Eye (tissue), 1 donor: ENCODE results near the gene ZIC2.
A peak's percentile ranks its signal among the peaks of the same experiment; 100 is the strongest.

Source experiments
- DNase-seq: peaks from one replicate; pipeline ENCODE4 v3.0.0-alpha.2; 2015

ZIC2 gene

DNA sequence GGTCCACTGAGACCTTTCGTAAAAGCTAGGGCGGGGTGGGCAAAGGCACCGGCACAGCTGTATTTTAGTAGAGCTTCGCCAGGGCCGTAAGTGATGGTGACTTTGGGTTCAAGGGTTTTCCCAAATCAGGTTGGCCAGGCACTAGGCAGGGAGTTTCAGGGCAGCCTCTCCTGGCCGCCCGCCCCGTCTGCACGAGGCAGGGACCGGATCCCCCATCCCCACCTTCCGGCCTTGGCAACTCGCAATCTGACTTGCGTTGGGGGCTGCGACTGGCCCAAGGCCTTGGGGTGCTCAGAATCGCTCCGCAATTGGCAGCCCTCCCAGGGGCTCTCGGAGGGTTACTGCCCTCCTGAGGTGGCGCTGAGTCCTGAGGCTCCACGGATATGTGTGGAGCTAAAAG lies 6.0 kb upstream of the ZIC2 start:
- DNase-seq = peak; percentile 24

DNA sequence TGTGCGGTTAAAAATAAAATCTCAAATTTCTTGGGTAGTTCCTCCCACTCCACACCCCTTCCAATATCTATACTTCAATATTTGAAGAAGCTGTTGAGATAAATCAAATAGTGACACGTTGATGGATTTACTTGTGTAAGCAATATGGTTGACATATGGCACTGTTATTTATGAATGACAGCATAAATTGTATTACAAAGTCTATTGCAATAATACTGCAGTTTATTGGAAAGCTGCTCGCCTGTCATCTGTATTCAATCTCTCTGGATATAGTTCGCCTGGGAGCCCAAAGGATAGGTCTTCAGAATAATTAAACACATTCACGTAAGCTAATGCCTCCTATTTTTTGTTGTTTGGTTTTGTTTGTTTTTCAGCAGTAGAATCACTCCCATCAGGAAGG lies 5.0 kb upstream of the ZIC2 start:
- peak; percentile 55 for DNase-seq

DNA sequence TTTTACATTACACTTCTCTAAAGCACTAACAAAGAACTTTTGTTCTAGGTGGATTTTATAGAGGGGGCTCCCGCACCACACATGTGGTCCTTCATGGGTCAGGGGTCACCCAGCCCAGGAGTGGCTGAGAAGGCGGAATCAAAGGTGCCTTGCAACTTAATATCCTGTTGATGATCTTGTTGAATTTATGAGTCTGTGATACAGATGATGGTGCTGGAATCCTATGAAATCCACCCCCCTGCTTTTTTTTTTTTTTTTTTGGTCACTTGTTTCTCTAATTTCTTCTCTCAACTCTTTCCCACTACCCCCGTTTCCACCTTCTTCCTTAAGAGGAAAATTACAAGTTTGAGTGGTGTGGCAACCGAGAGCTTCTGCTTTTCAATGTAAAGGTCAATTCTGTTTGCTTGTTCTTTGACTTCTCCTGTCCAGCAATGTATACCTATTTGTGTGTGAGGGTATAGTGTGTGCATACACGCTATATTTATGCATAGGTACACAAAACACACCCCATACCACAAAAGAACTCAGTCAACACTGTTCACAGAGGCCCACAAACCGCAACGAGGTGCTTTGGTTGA lies 4.2 kb upstream of the ZIC2 start:
- peak; percentile 72 for DNase-seq

DNA sequence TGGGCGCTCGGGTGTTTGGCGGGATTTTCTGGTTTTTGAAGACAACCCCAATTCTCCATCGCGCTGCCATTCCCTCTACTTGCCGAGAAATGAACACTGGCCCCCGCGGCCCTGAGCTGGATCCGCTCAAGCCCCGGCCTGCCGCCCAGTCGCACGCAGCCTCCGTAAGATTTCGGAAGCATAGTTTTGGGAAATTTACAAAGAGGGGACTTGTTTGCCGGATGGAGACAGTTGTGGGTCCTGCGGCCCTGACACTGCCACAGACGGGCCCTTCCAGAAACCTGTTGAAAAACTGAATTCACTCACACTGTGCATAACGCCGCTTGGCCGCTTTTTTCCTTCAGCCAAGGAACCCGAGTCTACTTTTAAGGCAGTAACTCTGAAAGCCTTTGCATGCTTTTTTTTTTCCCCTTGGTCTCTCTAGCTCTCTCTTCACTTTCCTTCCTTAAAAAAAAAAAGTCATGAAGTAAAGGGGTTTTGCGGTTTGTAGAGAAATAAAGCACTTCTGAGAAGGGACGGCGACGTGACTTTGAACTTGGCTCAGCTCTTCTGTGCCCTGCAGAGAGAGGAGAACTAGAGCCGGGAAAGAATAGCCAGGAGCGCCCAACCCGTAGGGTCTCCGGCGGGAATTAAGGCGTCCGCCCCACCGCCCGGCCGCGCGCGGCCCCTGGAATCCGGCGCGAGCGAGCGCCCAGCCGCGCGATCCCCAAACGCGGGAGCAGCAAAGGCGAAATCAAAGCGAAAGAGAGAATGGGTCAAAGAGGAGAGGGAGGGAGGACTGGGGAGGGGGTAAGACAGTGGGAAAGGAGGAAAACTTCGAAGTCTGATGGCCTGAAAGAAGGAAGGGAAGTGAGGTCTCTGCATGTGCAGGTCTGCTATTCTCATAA lies 3.4 kb upstream of the ZIC2 start:
- DNase-seq = peak; percentile 83

DNA sequence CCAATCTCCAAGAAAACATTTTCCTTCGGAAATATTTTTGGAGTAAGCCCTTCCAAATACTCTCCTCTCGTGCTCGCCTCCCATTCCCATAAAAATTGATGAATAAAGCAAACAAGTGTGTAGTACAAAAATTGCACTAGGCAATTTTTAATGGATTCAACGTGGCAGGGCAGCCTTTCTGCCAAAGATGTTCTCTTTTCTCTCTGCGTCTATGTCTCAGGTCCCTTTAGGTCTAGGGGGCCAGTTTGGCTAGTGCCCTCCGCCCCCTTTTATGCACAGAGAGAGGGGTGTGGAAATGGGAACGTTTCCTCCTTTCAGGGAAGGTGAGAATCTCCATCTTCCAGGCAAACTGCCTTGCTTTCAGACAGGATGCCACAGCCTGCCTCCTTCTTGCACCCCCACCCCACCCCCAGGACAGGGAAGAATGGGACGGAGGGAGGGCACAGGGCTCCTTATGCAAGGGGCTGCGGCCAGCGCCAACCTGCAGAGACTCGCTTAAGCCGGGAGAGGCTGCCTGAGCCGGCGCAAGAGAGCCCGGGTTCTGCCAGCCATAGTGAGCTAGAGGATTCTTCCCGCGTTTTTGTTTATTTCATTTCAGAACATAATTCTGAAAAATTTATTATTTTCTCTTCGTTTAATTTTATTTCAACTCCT lies 2.7 kb upstream of the ZIC2 start:
- DNase-seq = peak; percentile 82

DNA sequence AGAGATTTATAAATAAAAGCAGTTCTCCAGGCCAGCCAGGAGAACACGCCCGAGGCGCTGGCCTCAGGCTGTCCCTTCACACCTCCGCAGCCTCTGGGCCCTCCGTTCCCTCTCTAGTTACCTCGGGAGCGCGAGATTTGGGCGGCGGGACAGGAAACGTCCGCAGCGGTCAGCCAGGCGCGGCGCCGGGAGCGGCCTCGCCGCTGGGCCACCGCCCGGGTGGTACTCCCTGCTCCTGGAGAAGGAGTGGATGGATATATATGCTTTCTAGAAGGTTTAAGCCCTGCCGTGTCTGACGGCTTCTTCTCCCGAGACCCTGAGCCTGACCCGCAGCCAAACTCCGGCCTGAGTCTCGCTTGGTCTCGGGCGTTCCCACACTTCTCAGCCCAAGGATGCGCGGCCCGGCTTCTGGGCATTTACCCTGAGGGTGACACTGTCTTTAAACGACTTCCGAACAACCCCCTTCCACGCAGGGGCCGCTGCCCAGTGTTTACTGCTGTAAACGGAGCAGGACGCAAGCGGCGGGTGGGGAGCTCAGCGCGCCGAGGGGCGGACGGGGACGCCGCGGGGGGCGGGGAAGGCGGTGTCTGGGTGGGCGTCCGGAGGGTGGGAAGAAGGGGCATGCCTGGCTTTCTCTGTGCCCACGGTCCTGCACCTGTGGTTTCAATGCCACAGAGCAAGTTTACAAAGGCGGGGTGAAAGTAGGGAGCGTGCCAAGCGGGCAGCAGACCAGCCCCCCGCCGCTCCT lies 2.0 kb upstream of the ZIC2 start:
- peak; percentile 77 for DNase-seq

DNA sequence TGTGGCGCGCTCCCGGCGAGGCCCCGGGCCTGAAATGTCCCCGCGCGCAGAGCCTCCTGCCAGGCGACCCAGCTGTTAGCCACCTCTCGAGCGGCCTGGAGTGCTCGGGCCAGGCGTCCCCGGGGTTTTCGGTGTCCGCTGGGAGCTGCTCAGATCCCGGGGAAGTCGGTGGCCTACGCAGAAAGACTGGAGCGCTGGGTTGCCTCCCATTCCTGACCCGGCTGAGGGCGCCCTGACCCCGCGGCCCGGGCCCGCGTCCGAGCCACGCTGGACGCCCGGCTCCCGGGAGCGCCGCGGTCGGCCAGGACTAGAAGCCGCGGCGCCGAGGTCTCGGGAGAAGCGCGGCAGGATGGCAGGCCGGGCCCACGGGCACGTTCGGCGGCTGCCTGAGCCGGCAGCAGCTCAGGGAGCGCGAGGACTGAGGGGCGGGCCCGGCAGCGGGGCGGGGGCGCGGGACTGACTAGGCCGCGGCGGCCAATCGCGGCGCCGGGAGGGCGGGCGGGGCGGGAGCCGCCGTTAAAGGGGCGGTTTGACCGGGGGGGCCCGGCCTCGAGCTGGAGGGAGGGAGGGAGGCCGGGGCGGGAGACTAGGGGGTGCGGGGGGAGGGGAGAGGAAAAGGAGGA lies 1.3 kb upstream of the ZIC2 start:
- peak; percentile 91 for DNase-seq

DNA sequence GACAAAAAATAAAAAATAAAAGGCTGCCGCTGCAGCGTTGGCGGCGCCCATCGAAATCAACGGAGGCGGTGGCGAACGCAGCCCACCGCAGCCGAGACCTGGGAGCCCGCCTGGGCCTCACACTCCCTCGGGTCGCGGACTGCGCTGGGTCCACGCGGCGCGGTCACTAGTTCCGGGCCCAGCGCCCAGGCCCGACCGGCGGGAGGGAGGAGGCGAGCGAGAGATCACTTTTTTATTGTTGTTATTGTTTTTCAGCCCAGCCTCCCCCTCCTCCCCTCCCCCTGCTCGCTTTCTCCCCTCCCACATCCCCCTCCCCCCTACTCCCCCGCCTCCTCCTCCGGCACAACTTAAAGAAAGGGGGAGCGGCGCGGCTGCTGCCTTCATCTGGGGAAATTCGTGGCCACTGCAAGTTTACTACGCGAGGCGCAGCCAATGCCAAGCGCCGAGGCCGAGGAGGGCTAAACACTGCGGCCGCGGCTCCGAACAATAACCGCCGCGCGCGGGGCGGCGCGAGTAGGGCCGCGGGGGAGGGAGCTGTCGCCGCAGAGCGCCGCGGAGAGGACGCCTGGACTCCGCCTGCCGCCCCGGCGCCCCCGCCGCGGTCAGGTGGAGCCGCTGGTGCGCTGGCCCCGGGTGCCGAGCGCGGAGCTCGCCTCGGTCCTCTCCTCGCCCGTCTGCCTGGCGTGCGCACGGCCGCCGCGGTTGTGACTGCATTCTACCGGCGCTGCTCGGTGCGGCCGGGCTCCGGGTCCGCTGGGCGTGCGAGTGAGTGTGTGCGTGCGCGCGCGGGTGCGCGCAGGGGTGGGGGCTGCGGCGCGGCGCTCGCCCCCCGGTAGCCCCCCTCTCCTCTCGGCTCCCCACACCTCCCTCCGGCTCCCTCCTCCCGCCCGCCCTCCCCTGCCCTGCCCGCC lies 505 bp upstream of the ZIC2 start:
- peak; percentile 94 for DNase-seq

GRCh38 chr13:99982036-99982730 lies 599 bp downstream of the ZIC2 start:
- DNase-seq = peak; percentile 62

DNA sequence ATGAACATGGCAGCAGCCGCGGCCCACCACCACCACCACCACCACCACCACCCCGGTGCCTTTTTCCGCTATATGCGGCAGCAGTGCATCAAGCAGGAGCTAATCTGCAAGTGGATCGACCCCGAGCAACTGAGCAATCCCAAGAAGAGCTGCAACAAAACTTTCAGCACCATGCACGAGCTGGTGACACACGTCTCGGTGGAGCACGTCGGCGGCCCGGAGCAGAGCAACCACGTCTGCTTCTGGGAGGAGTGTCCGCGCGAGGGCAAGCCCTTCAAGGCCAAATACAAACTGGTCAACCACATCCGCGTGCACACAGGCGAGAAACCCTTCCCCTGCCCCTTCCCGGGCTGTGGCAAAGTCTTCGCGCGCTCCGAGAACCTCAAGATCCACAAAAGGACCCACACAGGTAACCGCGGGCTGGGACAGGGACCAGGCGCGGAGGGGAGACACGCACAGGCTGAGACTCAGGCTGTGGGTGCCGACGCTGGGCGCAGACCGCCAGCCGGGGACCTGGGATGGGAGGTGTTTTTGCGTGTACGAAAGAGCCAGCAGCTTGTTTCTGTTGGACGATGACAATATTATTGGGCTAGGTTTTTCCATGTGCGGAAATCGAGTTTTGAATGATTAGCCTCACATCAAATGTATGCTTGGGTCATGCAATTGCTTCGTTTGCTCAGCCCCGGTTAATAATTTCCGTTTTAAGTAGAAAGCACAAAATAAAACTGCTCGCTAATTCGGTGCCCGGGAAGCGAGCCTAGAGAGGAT lies 1.3 kb downstream of the ZIC2 start:
- DNase-seq = peak; percentile 74

DNA sequence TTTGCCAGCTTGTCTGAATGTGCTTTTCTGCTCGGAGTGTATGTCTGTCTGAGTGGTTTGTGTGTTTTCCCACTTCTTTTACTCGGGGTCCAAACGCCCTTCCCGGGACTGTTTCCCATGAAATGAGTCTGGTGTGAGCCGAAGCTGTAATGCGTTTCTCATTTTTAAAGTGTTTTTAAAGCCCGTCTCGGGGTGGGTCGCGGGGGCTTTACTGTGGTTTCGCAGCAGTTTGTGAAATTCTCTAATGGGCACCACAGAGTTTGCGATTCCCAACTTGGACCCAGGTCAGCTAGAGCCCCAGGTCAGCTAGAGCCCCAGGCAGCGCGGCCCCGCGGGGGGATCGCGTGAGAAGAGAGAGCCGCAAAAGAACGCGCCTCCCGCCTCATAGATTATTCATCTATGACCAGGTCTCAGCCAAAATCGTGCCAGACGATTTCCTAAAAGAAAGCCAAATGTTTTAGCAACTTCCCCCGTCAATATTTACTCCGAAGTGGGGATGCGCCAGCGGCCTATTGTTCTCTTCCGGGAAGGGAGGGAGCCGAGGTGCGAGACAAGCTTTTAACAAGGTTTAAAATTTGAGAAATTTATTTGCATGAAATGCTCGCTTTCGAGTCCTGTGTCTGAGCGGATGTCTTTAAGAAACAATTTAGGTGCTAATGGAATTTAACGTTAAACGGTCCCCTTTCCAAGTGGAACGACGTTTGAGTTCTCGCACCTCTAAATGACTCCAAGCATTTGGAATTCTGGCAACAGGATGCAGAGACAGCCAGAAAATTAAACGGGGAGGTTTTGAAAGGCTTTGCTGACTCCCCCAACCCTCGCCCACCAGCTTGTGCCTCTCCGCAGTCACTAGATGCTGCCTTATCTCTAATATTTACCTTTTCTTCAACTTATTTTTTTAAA lies 2.2 kb downstream of the ZIC2 start:
- peak; percentile 81 for DNase-seq

DNA sequence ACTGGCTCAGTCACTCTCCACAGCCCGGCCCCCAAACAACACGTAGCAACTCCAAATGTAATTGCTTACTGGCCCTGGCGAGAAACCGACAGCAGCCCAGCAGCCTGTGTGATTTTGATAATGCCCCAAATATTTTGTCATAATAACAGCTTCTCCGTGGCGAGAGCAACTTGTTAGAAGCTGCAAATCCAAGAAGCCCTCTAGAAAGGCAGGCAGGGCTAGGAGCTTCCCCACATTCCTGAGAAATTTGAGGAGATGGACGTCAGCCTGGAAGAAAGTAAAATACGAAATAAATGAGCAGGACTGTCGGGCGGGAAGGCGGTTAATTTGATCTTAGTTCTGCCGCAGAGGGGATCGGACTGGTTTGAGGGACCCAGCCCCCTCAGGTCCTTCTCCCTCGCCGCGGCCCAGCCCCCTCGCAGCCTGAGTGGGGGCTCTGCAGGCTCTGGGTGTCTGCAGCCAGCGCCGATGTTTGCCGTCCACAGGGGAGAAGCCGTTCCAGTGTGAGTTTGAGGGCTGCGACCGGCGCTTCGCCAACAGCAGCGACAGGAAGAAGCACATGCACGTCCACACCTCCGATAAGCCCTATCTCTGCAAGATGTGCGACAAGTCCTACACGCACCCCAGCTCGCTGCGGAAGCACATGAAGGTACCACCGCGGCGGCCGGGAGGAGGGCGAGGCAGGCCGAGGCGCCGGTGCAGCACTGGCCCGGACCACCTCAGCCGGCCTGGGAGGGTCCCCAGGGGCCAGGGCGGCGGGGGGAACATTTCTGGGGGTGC lies 3.1 kb downstream of the ZIC2 start:
- DNase-seq = peak; percentile 79

DNA sequence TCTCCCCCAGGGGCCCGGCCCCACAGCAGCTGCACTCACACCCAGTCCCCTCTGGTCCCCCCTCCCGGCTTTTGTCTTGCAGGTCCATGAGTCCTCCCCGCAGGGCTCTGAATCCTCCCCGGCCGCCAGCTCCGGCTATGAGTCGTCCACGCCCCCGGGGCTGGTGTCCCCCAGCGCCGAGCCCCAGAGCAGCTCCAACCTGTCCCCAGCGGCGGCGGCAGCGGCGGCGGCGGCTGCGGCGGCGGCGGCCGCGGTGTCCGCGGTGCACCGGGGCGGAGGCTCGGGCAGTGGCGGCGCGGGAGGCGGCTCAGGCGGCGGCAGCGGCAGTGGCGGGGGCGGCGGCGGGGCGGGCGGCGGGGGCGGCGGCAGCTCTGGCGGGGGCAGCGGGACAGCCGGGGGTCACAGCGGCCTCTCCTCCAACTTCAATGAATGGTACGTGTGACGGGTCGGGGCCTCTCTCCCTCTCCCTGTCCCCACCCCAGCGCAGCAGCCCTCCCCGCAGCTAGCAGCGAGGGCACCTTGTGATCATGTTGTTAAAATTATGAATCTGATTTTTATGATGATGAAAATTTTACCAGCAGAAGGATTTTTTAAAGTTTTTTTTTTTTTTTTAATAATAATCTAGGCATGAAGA lies 3.8 kb downstream of the ZIC2 start:
- peak; percentile 76 for DNase-seq

GRCh38 chr13:99985886-99986527 lies 4.4 kb downstream of the ZIC2 start:
- peak; percentile 83 for DNase-seq

GRCh38 chr13:99986741-99987140 lies 5.2 kb downstream of the ZIC2 start:
- peak; percentile 83 for DNase-seq

DNA sequence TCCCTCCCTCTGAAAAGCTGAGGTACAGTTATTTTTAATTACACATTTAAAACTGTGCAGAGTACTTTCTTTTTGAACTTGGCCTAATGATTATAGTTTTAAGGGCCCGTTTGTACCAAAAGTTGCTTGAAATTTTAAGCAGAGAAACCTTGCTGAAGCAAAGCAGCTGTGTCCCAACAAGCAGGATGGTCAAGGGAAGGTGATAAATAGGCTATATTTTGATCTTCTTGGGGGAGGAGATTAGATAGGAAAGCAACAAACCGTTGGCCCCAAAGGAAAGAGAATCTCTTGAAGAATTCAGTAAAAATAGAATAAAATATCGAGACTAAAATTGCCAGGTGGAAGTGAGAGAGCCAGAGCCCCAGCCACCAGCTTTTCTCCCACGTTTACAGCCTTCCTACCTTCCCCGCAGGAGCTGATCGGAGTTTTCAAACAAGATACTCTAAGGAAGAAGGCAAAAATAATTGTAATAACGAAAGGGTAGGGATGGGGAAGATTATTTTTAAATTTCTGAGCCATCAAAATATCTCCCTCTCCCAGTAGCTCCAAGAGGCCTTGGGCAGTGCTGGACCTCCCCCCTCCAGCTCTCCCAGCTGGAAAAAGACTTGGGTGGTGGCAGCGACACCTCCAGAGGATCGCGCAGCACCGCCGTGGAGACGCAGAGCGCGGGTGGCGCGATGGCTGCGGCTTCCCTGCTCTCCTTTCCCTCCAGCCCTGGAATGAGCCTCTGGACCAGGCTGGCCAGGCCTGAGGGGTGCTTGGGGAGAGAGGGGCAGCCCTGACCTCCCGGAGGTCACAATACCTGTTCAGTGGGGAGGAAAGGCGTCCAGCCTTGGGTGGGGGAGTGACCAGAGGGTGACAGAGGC lies 5.8 kb downstream of the ZIC2 start:
- peak; percentile 85 for DNase-seq
